ENCODE data around the gene JAM3. TPM values are rescaled to one million over a fixed set of nuclear protein-coding genes. Genes with fewer than 3 reads are reported as not detected.

Gene JAM3
- polyA plus RNA-seq, 1 donor from 2014 or later: 46.1 TPM

GRCh38 chr11:134124660-134125451, 56.0 kb downstream of the JAM3 start:
- H3K27me3 ChIP-seq (ENCODE audit: insufficient read depth, low read depth, low read length): no peaks in the 10 kb centered on the region
- H3K9me2 ChIP-seq (ENCODE audit: insufficient read depth, low read length): no peaks in the 10 kb centered on the region
- peak overlapping the region; percentile 38 for H3K9ac ChIP-seq (ENCODE audit: low read length)
- H3K9me3 ChIP-seq (ENCODE audit: low read length): no peaks in the 10 kb centered on the region
- peaks cover 6% of the 10 kb centered on the region for H3K79me2 ChIP-seq (replicated peaks; ENCODE audit: insufficient read depth, low read length)
- no peak overlapping the region for H2AFZ ChIP-seq (ENCODE audit: low read depth, low read length)
- H3K4me3 ChIP-seq (ENCODE audit: low read length): peak overlapping the region; percentile 65
- H3K36me3 ChIP-seq (ENCODE audit: insufficient read depth, low read length): no peaks in the 10 kb centered on the region
- TF ChIP-seq RAD21 (conservative IDR thresholded peaks at IDR 0.05): peak; percentile 40
- TF ChIP-seq CTCF (IDR thresholded peaks at IDR 0.05; ENCODE audit: poor library complexity, severe bottlenecking): peak; percentile 39
- peak; percentile 36 for TF ChIP-seq SMC3 (conservative IDR thresholded peaks at IDR 0.05; ENCODE audit: poor library complexity)
- TF ChIP-seq MXI1 (conservative IDR thresholded peaks at IDR 0.05; ENCODE audit: poor library complexity, severe bottlenecking): no peak
- no peaks in the 10 kb centered on the region for H3F3A ChIP-seq (ENCODE audit: insufficient read depth, low read length, poor library complexity, severe bottlenecking)
- H3K27ac ChIP-seq (ENCODE audit: low read length): no peak overlapping the region
- H3K4me2 ChIP-seq (ENCODE audit: low read length): no peak overlapping the region
- H4K20me1 ChIP-seq (ENCODE audit: insufficient read depth): no peaks in the 10 kb centered on the region

GRCh38 chr11:134125507-134125906, 56.6 kb downstream of the JAM3 start:
- H3K9ac ChIP-seq (ENCODE audit: low read length): peak overlapping the region; percentile 38
- H3K4me3 ChIP-seq (ENCODE audit: low read length): peak overlapping the region; percentile 65
- H3K4me2 ChIP-seq (ENCODE audit: low read length): no peak overlapping the region
- no peak overlapping the region for H2AFZ ChIP-seq (ENCODE audit: low read depth, low read length)
- H3K27me3 ChIP-seq (ENCODE audit: insufficient read depth, low read depth, low read length): no peaks in the 10 kb centered on the region
- H3K79me2 ChIP-seq (replicated peaks; ENCODE audit: insufficient read depth, low read length): peaks cover 6% of the 10 kb centered on the region
- H3K27ac ChIP-seq (ENCODE audit: low read length): no peak overlapping the region
- no peaks in the 10 kb centered on the region for H4K20me1 ChIP-seq (ENCODE audit: insufficient read depth)
- H3K9me2 ChIP-seq (ENCODE audit: insufficient read depth, low read length): no peaks in the 10 kb centered on the region
- H3K9me3 ChIP-seq (ENCODE audit: low read length): no peaks in the 10 kb centered on the region
- no peaks in the 10 kb centered on the region for H3K36me3 ChIP-seq (ENCODE audit: insufficient read depth, low read length)
- H3F3A ChIP-seq (ENCODE audit: insufficient read depth, low read length, poor library complexity, severe bottlenecking): no peaks in the 10 kb centered on the region
- TF ChIP-seq SMC3 (conservative IDR thresholded peaks at IDR 0.05; ENCODE audit: poor library complexity): no peak
- TF ChIP-seq EP300 (conservative IDR thresholded peaks at IDR 0.05; ENCODE audit: poor library complexity, severe bottlenecking): no peak
- no peak for TF ChIP-seq RAD21 (conservative IDR thresholded peaks at IDR 0.05)
- TF ChIP-seq REST (IDR thresholded peaks at IDR 0.05; ENCODE audit: borderline replicate concordance): no peak
- no peak for TF ChIP-seq MXI1 (conservative IDR thresholded peaks at IDR 0.05; ENCODE audit: poor library complexity, severe bottlenecking)
- TF ChIP-seq TAF1 (IDR thresholded peaks at IDR 0.05; ENCODE audit: low read depth): no peak
- no peak for TF ChIP-seq POLR2AphosphoS5 (IDR thresholded peaks at IDR 0.05)
- TF ChIP-seq CTCF (IDR thresholded peaks at IDR 0.05; ENCODE audit: poor library complexity, severe bottlenecking): no peak
- TF ChIP-seq EZH2 (IDR thresholded peaks at IDR 0.05; ENCODE audit: borderline replicate concordance, insufficient read depth, low read length, poor library complexity, severe bottlenecking): no peak
